GM12878 (cell line): ENCODE results near the gene KRTAP19-1. TPM values are rescaled to one million over a fixed set of nuclear protein-coding genes. Genes with fewer than 3 reads are reported as not detected.

Experiments
- ATAC-seq: fragments of 200-7000 bp; cut with Tn5 transposase; 3 replicates; pipeline ENCODE4 v1.9.1; 2020; ENCODE audit warnings: mild to moderate bottlenecking, moderate library complexity
- BruUV-seq: library from RNA; stranded (reverse); fragments of 400-500 nt; replicated peaks from 2 replicates; lab custom pipeline; 2021; lab: Mats Ljungman, UMichigan
- CTCF ChIA-PET: fragments of 300-600 bp; sonication (Branson Sonifier 250); formaldehyde crosslinking; extraction: SDS; loops from one replicate; lab custom pipeline; 2021; ENCODE audit warnings: inconsistent platforms; lab: Yijun Ruan, JAX
- POLR2A ChIA-PET: fragments of 350-600 bp; formaldehyde crosslinking; extraction: SDS; loops from one replicate; lab custom pipeline; 2021; ENCODE audit warnings: inconsistent platforms; lab: Charles Lee
- RAD21 ChIA-PET: fragments of 300-600 bp; sonication (Branson Sonifier 250); formaldehyde crosslinking; loops from one replicate; lab custom pipeline; 2023; ENCODE audit warnings: antibody characterized with exemption; ENCODE audit not compliant: unreplicated experiment; lab: Charles Lee
- SMC1A ChIA-PET: fragments of 300-600 bp; sonication (Branson Sonifier 250); formaldehyde crosslinking; loops from one replicate; lab custom pipeline; 2023; ENCODE audit not compliant: unreplicated experiment, uncharacterized antibody; lab: Charles Lee
- DNase-seq: peaks from one replicate; pipeline ENCODE4 v3.0.0-alpha.2; 2011; ENCODE audit warnings: low read depth, low spot score
- FAIRE-seq: peaks from 3 replicates; lab custom pipeline; 2011; peaks lifted over from hg19 to GRCh38; lab: Jason Lieb, UNC
- H2AFZ ChIP-seq: 2 replicates; pipeline ENCODE4 v1.6.0; 2011; ENCODE audit warnings: low read depth, low read length, control low read depth; ENCODE audit not compliant: control insufficient read depth
- H3K27ac ChIP-seq: 2 replicates; pipeline ENCODE4 v1.5.1; 2011; ENCODE audit warnings: control low read depth; ENCODE audit not compliant: control insufficient read depth, insufficient read depth
- H3K27me3 ChIP-seq, 2 experiments: replicated peaks in 1 of 2; 2 replicates each; pipeline versions ENCODE4 v1.6.0 to v1.6.1; 2011; ENCODE audit warnings: low read length in 1 of 2; ENCODE audit not compliant: control insufficient read depth in 2 of 2, insufficient read depth in 2 of 2
- H3K36me3 ChIP-seq, 2 experiments: 2 replicates each; pipeline ENCODE4 v1.5.1; 2011; ENCODE audit warnings: low read length in 1 of 2; ENCODE audit not compliant: control insufficient read depth in 2 of 2, insufficient read depth in 2 of 2
- H3K4me1 ChIP-seq: 2 replicates; pipeline ENCODE4 v1.6.1; 2011; ENCODE audit warnings: mild to moderate bottlenecking, low read length, moderate library complexity, mixed read lengths; ENCODE audit not compliant: control insufficient read depth, insufficient read depth
- H3K4me2 ChIP-seq: 2 replicates; pipeline ENCODE4 v1.6.0; 2011; ENCODE audit warnings: control low read depth; ENCODE audit not compliant: control insufficient read depth, insufficient read depth
- H3K4me3 ChIP-seq: fragments of 200-600 bp; sonication (generic); 2 replicates; pipeline ENCODE4 v1.5.1; 2016
- H3K79me2 ChIP-seq: 2 replicates; pipeline ENCODE4 v1.6.0; 2011; ENCODE audit warnings: low read length; ENCODE audit not compliant: control insufficient read depth, insufficient read depth
- H3K9ac ChIP-seq: 2 replicates; pipeline ENCODE4 v1.8.0; 2011; ENCODE audit warnings: low read length, control low read depth, mixed read lengths; ENCODE audit not compliant: control insufficient read depth, insufficient read depth
- H3K9me3 ChIP-seq: replicated peaks from 3 replicates; pipeline ENCODE4 v1.5.1; 2011; ENCODE audit warnings: mild to moderate bottlenecking, low read length; ENCODE audit not compliant: control insufficient read depth, insufficient read depth
- H4K20me1 ChIP-seq: 2 replicates; pipeline ENCODE4 v1.6.0; 2011; ENCODE audit not compliant: control insufficient read depth, insufficient read depth
- EGR1 ChIP-seq, 2 experiments: IDR thresholded peaks; 1 replicate in 1 of 2; 2 replicates in 1 of 2; pipeline ENCODE4 v1.6.1; 2011 to 2012; ENCODE audit warnings: low read depth in 2 of 2, low read length in 2 of 2, borderline replicate concordance in 1 of 2, mild to moderate bottlenecking in 1 of 2, moderate library complexity in 1 of 2
- HDAC6 ChIP-seq: fragments of 200-600 bp; sonication (generic); IDR thresholded peaks from one replicate; pipeline ENCODE4 v1.8.0; 2017; ENCODE audit warnings: antibody characterized with exemption; ENCODE audit not compliant: unreplicated experiment
- MTA2 ChIP-seq: fragments of 450-650 bp; IDR thresholded peaks from 2 replicates; pipeline ENCODE4 v1.6.1; 2016; ENCODE audit warnings: low read depth, mild to moderate bottlenecking, moderate library complexity
- RBBP5 ChIP-seq: fragments of 200-600 bp; sonication (generic); conservative IDR thresholded peaks from 2 replicates; pipeline ENCODE4 v1.6.1; 2016
- RELB ChIP-seq: fragments of 450-650 bp; IDR thresholded peaks from 2 replicates; pipeline ENCODE4 v1.6.1; 2017; ENCODE audit warnings: low read depth, mild to moderate bottlenecking, moderate library complexity
- SMARCA5 ChIP-seq: fragments of 450-650 bp; IDR thresholded peaks from 2 replicates; pipeline ENCODE4 v1.6.1; 2017; ENCODE audit warnings: mild to moderate bottlenecking
- SUZ12 ChIP-seq: fragments of 200-600 bp; sonication (generic); IDR thresholded peaks from one replicate; pipeline ENCODE4 v1.6.1; 2018; ENCODE audit warnings: antibody characterized with exemption, mild to moderate bottlenecking; ENCODE audit not compliant: unreplicated experiment
- USF2 ChIP-seq: IDR thresholded peaks from 2 replicates; pipeline ENCODE4 v1.6.1; 2011; ENCODE audit warnings: low read depth, low read length, improper control_type of control experiment, borderline replicate concordance
- YBX1 ChIP-seq: fragments of 450-650 bp; IDR thresholded peaks from 2 replicates; pipeline ENCODE4 v1.6.1; 2016; ENCODE audit warnings: antibody characterized with exemption
- ZBED1 ChIP-seq: IDR thresholded peaks from 2 replicates; pipeline ENCODE4 v1.6.1; 2016; ENCODE audit warnings: borderline replicate concordance
- ZBTB4 ChIP-seq: fragments of 450-650 bp; formaldehyde crosslinking; IDR thresholded peaks from 2 replicates; pipeline ENCODE4 v1.4.0; 2022; ENCODE audit warnings: mild to moderate bottlenecking, moderate library complexity
- ZNF274 ChIP-seq: IDR thresholded peaks from one replicate; pipeline ENCODE4 v1.8.0; 2011; ENCODE audit not compliant: insufficient read length, insufficient read depth
- ZNF592 ChIP-seq: fragments of 450-650 bp; IDR thresholded peaks from 2 replicates; pipeline ENCODE4 v1.6.1; 2017; ENCODE audit warnings: mild to moderate bottlenecking, moderate library complexity
- WGBS: methylation state at CpG from one replicate; pipeline ENCODE4 v1.1.6; 2016; ENCODE audit warnings: low lambda C conversion rate; ENCODE audit not compliant: insufficient replicate concordance, insufficient coverage; ENCODE audit errors: missing lambda C conversion rate; 5-methylcytosine and 5-hydroxymethylcytosine counted together
- in situ Hi-C: fragments of 300-500 bp; cut with MboI; formaldehyde crosslinking; loops from 9 replicates; pipeline ENCODE4 v1.14.3; 2018; ENCODE audit warnings: mixed read lengths
- intact Hi-C: fragments of 100-400 bp; cut with micrococcal nuclease; formaldehyde crosslinking; loops from one replicate; pipeline ENCODE4 v1.14.2; 2022; ENCODE audit not compliant: unreplicated experiment
- polyA plus RNA-seq, 11 experiments: library from polyadenylated mRNA; depleted of rRNA in 4 of 11; unstranded in 6 of 11; stranded (reverse) in 5 of 11; fragments of >200 nt; fragmentation: Nextera tagmentation in 4 of 11; fragmentation: Illumina TruSeq in 1 of 11; extraction: Ambion mirVana in 4 of 11; extraction: Trizol in 1 of 11; gene quantifications; 1 replicate in 1 of 11; 2 replicates in 10 of 11; pipeline versions ENCODE4 v1.2.1 to v1.2.3, GENCODE V29; 2011 to 2016; ENCODE audit warnings: inconsistent platforms in 2 of 11, missing spikeins in 2 of 11, low read depth in 1 of 11
- total RNA-seq, 4 experiments: library from RNA; depleted of rRNA in 3 of 4; stranded (reverse); fragments of >200 nt in 3 of 4; fragmentation: Illumina TruSeq in 1 of 4; extraction: Trizol in 1 of 4; gene quantifications; 2 replicates each; pipeline versions ENCODE4 v1.2.1 to v1.2.3, GENCODE V29; 2013 to 2021

KRTAP19-1 gene
- total and polyA plus RNA-seq, 10 of the 15 experiments (the other 5 are each of a cell fraction or from before 2014, with no cell fraction given): not detected

DNA sequence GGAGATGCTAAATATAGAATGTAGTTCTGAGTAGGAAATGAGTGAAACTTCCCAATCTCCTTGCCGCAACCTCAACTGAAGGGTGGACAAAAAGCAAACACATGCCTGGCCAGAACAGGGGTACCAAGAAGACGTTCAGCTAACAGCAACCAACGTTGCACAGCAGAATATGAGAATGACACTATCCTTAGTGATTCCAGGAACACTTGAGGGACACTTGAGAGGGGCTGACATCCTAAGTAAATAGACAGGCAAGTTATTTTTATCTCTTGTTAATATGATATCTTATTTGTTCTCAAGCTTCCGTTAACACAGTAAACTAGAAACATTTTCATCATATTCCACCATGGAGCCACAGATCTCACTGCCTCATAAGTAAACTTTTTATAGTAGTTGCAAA lies 908 bp downstream of the KRTAP19-1 start (continued):
- no peak for TF ChIP-seq ZNF592
- no peak for TF ChIP-seq MTA2
- no peak for TF ChIP-seq ZBTB4

DNA sequence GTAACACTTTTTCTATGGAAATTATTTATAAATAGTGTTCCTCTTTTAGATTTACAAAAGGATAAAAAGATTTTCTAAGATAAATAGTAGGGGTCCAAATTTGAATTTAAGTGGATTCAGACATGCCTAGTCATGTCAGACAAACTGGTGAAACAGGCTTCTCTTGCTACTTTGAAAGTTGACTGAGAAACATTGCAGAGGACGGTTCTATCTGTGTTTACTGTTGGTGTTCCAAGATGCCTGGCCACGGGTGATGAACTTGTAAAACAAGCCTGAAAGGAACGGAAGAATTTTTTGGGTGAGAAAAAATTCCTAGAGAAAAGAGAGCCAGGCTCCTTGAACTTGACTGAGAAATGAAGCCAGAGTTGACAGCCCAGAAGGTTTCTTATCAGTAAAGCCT lies 2.2 kb downstream of the KRTAP19-1 start:
- H3K79me2 ChIP-seq: no peaks in the 10 kb centered on the region
- H3K27me3 ChIP-seq: no peaks in the 10 kb centered on the region
- in situ Hi-C loops (no loop called here), intact Hi-C loops (no loop called here)
- no TSS peak for BruUV-seq
- no peaks in the 10 kb centered on the region for H3K4me1 ChIP-seq
- ChIA-PET SMC1A (no interaction called here), POLR2A (no interaction called here), RAD21 (no interaction called here), CTCF (no interaction called here)
- no peak overlapping the region for H3K4me2 ChIP-seq
- no peak for DNase-seq
- WGBS: 5% methylated on average over 3 of the region's 3 CpGs
- H4K20me1 ChIP-seq: no peaks in the 10 kb centered on the region
- no peaks in the 10 kb centered on the region for H3K9me3 ChIP-seq
- H3K9ac ChIP-seq: no peak overlapping the region
- H3K36me3 ChIP-seq: no peaks in the 10 kb centered on the region
- H3K27ac ChIP-seq: no peak overlapping the region
- H2AFZ ChIP-seq: no peak overlapping the region
- H3K4me3 ChIP-seq: no peak overlapping the region
- ATAC-seq: no peak
- no peak for FAIRE-seq
- TF ChIP-seq ZNF274: no peak
- TF ChIP-seq USF2: no peak
- no peak for TF ChIP-seq EGR1 (IDR thresholded peaks at IDR 0.05; ENCODE audit: borderline replicate concordance in 1 of 2, low read depth in 2 of 2, low read length in 2 of 2)
- TF ChIP-seq RBBP5: no peak
- TF ChIP-seq SUZ12: no peak
- TF ChIP-seq RELB: no peak
- TF ChIP-seq YBX1: no peak
- TF ChIP-seq HDAC6: no peak
- no peak for TF ChIP-seq SMARCA5
- no peak for TF ChIP-seq ZBED1
